ENCODE data around the gene FCER2. TPM values are rescaled to one million over a fixed set of nuclear protein-coding genes. Genes with fewer than 3 reads are reported as not detected.

The FCER2 gene
- total and polyA plus RNA-seq, 2 of the 13 experiments (the other 11 are each of a cell fraction or from before 2014, with no cell fraction given) = not detected

DNA sequence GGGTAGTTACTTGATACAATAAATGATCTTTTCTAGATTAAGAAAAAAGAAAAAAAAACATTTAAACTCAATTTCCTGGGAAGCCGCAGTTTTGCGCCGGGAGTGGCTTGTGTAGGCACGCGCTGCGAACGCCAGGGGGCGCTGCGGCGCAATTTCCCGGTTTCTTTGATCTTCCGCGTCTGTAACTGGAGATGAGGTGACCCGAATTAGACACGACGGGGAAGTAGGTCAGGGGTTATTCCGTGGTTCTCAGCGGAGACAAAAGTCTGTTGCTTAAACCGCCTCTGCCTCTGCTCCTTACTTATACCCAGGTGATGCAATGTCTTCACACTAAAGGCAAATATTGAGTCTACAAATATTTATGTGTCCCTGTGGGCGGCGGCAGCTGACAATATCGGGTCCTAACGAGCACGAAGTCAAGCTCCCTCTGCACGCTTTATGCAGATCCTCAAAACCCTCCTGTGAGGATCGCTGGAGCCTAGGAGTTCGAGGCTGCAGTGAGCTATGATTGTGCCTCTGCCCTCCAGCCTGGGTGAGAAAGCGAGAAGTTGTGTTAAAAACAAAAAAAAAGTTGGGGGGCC lies 49.8 kb downstream of the FCER2 start (continued):
- TF ChIP-seq ZNF256 (CRISPR knock-in tag; conservative IDR thresholded peaks at IDR 0.05) (no peak), ZNF607 (CRISPR knock-in tag; IDR thresholded peaks at IDR 0.05; ENCODE audit: borderline replicate concordance) (peak; percentile 46; the same call in 1 of the 2 replicates), STAG1 (CRISPR knock-in tag; IDR thresholded peaks at IDR 0.05) (peak; percentile 61; the same call in 1 of the 2 replicates), ZNF382 (CRISPR knock-in tag; IDR thresholded peaks at IDR 0.05; ENCODE audit: borderline replicate concordance) (no peak), ZNF652 (CRISPR knock-in tag; IDR thresholded peaks at IDR 0.05; ENCODE audit: borderline replicate concordance, low read depth) (peak; percentile 41; the same call in 1 of the 2 replicates), NR2F6 (IDR thresholded peaks at IDR 0.05) (peak; percentile 87), NR2F6 (CRISPR knock-in tag; IDR thresholded peaks at IDR 0.05) (peak; percentile 86), ELF3 (CRISPR knock-in tag; IDR thresholded peaks at IDR 0.05) (peak; percentile 92), BRCA1 (CRISPR knock-in tag; IDR thresholded peaks at IDR 0.05) (no peak), SATB2 (CRISPR knock-in tag; IDR thresholded peaks at IDR 0.05) (no peak), SMAD3 (CRISPR knock-in tag; IDR thresholded peaks at IDR 0.05) (peak; percentile 91), ZNF354B (CRISPR knock-in tag; IDR thresholded peaks at IDR 0.05) (no peak), ZEB1 (IDR thresholded peaks at IDR 0.05; ENCODE audit: insufficient replicate concordance, low read depth) (peak; percentile 16), ZNF598 (CRISPR knock-in tag; IDR thresholded peaks at IDR 0.05; ENCODE audit: borderline replicate concordance) (no peak), ZNF335 (CRISPR knock-in tag; IDR thresholded peaks at IDR 0.05) (peak; percentile 74; the same call in 1 of the 2 replicates), ZNF530 (CRISPR knock-in tag; IDR thresholded peaks at IDR 0.05; ENCODE audit: low read depth) (no peak), EHMT2 (IDR thresholded peaks at IDR 0.05; ENCODE audit: borderline replicate concordance, low read depth, low read length) (no peak), NFYB (CRISPR knock-in tag; IDR thresholded peaks at IDR 0.05) (no peak), YEATS2 (CRISPR knock-in tag; IDR thresholded peaks at IDR 0.05; ENCODE audit: borderline replicate concordance) (peak; percentile 63; the same call in 1 of the 2 replicates), GATAD1 (CRISPR knock-in tag; IDR thresholded peaks at IDR 0.05) (peak; percentile 69), BCL6 (CRISPR knock-in tag; IDR thresholded peaks at IDR 0.05) (peak; percentile 96; the same call in 1 of the 2 replicates)
- TF ChIP-seq, protein P1, sequence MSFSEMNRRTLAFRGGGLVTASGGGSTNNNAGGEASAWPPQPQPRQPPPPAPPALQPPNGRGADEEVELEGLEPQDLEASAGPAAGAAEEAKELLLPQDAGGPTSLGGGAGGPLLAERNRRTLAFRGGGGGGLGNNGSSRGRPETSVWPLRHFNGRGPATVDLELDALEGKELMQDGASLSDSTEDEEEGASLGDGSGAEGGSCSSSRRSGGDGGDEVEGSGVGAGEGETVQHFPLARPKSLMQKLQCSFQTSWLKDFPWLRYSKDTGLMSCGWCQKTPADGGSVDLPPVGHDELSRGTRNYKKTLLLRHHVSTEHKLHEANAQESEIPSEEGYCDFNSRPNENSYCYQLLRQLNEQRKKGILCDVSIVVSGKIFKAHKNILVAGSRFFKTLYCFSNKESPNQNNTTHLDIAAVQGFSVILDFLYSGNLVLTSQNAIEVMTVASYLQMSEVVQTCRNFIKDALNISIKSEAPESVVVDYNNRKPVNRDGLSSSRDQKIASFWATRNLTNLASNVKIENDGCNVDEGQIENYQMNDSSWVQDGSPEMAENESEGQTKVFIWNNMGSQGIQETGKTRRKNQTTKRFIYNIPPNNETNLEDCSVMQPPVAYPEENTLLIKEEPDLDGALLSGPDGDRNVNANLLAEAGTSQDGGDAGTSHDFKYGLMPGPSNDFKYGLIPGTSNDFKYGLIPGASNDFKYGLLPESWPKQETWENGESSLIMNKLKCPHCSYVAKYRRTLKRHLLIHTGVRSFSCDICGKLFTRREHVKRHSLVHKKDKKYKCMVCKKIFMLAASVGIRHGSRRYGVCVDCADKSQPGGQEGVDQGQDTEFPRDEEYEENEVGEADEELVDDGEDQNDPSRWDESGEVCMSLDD (CRISPR knock-in tag; IDR thresholded peaks at IDR 0.05; ENCODE audit: borderline replicate concordance) = no peak
- TF ChIP-seq, protein P2, sequence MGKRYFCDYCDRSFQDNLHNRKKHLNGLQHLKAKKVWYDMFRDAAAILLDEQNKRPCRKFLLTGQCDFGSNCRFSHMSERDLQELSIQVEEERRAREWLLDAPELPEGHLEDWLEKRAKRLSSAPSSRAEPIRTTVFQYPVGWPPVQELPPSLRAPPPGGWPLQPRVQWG (CRISPR knock-in tag; IDR thresholded peaks at IDR 0.05; ENCODE audit: borderline replicate concordance, low read depth) = no peak
- TF ChIP-seq, protein P3, sequence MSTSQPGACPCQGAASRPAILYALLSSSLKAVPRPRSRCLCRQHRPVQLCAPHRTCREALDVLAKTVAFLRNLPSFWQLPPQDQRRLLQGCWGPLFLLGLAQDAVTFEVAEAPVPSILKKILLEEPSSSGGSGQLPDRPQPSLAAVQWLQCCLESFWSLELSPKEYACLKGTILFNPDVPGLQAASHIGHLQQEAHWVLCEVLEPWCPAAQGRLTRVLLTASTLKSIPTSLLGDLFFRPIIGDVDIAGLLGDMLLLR (CRISPR knock-in tag; IDR thresholded peaks at IDR 0.05) = no peak
- TF ChIP-seq, protein P4, sequence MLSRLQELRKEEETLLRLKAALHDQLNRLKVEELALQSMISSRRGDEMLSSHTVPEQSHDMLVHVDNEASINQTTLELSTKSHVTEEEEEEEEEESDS (CRISPR knock-in tag; IDR thresholded peaks at IDR 0.05; ENCODE audit: borderline replicate concordance) = no peak
- TF ChIP-seq, protein P5, sequence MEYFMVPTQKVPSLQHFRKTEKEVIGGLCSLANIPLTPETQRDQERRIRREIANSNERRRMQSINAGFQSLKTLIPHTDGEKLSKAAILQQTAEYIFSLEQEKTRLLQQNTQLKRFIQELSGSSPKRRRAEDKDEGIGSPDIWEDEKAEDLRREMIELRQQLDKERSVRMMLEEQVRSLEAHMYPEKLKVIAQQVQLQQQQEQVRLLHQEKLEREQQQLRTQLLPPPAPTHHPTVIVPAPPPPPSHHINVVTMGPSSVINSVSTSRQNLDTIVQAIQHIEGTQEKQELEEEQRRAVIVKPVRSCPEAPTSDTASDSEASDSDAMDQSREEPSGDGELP (IDR thresholded peaks at IDR 0.05; ENCODE audit: borderline replicate concordance, low read depth) = peak; percentile 72; the same call in 1 of the 2 replicates
